Skeletal muscle satellite cell (primary cell): Measurements from ENCODE around the gene PSMB8.
A peak's percentile ranks its signal among the peaks of the same experiment; 100 is the strongest.

Source experiments
- H3K27me3 ChIP-seq: 2 replicates; pipeline ENCODE4 v1.7.0; 2013; ENCODE audit warnings: low read length; ENCODE audit not compliant: control insufficient read depth, insufficient read depth
- H3K36me3 ChIP-seq: 2 replicates; pipeline ENCODE4 v1.7.0; 2013; ENCODE audit warnings: mild to moderate bottlenecking, control low read depth, low read length; ENCODE audit not compliant: insufficient read depth
- H3K4me1 ChIP-seq: 2 replicates; pipeline ENCODE4 v1.7.0; 2013; ENCODE audit warnings: low read length; ENCODE audit not compliant: control insufficient read depth, insufficient read depth
- H3K4me2 ChIP-seq: 2 replicates; pipeline ENCODE4 v1.7.0; 2013; ENCODE audit warnings: mild to moderate bottlenecking, low read length
- H3K4me3 ChIP-seq: 2 replicates; pipeline ENCODE4 v1.7.0; 2013; ENCODE audit warnings: low read length
- H3K9ac ChIP-seq: 2 replicates; pipeline ENCODE4 v1.7.0; 2013; ENCODE audit warnings: mild to moderate bottlenecking, low read depth, low read length, moderate library complexity
- H3K9me3 ChIP-seq: replicated peaks from 2 replicates; pipeline ENCODE4 v1.7.0; 2013; ENCODE audit warnings: mild to moderate bottlenecking, control low read depth, low read length

Gene PSMB8

GRCh38 chr6:32854376-32855178, 10.7 kb upstream of the PSMB8 start:
- Histone ChIP-seq H3K4me3 (peak overlapping the region; percentile 94), H3K9ac (peak overlapping the region; percentile 78), H3K36me3 (peaks cover 9% of the 10 kb centered on the region), H3K4me2 (peak overlapping the region; percentile 94), H3K4me1 (peaks cover 15% of the 10 kb centered on the region), H3K27me3 (peaks cover 16% of the 10 kb centered on the region), H3K9me3 (no peaks in the 10 kb centered on the region)

GRCh38 chr6:32853541-32854375, 9.9 kb upstream of the PSMB8 start, which contains the start of the genes PSMB9 and TAP1:
PSMB9 (plus strand) TSS chr6:32854192; CDS start chr6:32854230, 38 bp downstream.
TAP1 (minus strand) TSS chr6:32853704; CDS start chr6:32853636, 68 bp downstream.
- Histone ChIP-seq H3K9me3 (no peaks in the 10 kb centered on the region), H3K4me3 (peak within 1 kb of the TSS; percentile 94), H3K4me2 (peak within 1 kb of the TSS; percentile 94), H3K36me3 (peaks cover 12% of the 10 kb centered on the region), H3K27me3 (peaks cover 16% of the 10 kb centered on the region), H3K4me1 (peaks cover 15% of the 10 kb centered on the region), H3K9ac (peak within 1 kb of the TSS; percentile 78)

DNA sequence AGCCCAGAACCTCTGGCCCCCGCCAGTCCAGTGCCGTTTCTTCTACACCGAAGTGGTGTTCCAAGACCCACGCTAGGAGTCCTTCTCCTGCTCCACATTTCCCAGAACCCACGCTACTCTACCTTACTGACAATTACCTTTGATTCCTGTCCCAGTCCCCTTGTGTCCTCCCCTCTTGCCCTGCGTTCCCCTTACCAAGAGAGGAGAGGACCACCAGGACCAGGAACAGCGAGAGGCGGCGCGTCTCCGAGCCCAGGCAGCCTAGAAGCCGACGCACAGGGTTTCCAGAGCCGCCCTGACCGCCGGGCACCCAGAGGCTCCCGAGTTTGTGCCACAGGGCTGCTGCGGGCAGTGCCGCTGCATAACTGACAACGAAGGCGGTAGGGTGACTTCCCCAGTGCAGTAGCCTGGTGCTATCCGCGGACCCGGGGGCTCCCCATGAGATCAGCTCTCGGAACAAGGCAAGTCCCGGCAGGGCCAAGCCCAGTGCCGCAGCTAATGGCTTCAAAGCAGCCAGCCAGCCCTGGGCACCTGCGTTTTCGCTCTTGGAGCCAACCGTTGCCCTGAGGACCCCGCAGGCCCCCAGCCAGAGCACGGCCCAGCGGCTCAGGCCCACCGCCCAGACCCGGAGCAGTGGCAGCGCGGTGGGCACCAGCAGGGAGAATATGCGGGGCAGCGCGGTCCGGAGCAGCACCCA, 9.1 kb upstream of the PSMB8 start:
- no peaks in the 10 kb centered on the region for H3K9me3 ChIP-seq
- H3K36me3 ChIP-seq = peaks cover 19% of the 10 kb centered on the region
- peak overlapping the region; percentile 94 for H3K4me3 ChIP-seq
- peaks cover 15% of the 10 kb centered on the region for H3K4me1 ChIP-seq
- peak overlapping the region; percentile 94 for H3K4me2 ChIP-seq
- peak overlapping the region; percentile 78 for H3K9ac ChIP-seq
- H3K27me3 ChIP-seq = peaks cover 14% of the 10 kb centered on the region

- Histone ChIP-seq H3K9me3 (no peaks in the 10 kb centered on the region), H3K36me3 (peaks cover 19% of the 10 kb centered on the region), H3K9ac (peak overlapping the region; percentile 78), H3K27me3 (peaks cover 11% of the 10 kb centered on the region), H3K4me1 (peaks cover 15% of the 10 kb centered on the region), H3K4me2 (peak overlapping the region; percentile 94), H3K4me3 (peak overlapping the region; percentile 94)
Measured at GRCh38 chr6:32852018-32852843, 8.4 kb upstream of the PSMB8 start.

GRCh38 chr6:32851025-32851424, 7.2 kb upstream of the PSMB8 start:
- no peak overlapping the region for H3K4me2 ChIP-seq
- H3K27me3 ChIP-seq = peaks cover 9% of the 10 kb centered on the region
- peaks cover 15% of the 10 kb centered on the region for H3K4me1 ChIP-seq
- no peak overlapping the region for H3K4me3 ChIP-seq
- H3K9ac ChIP-seq = no peak overlapping the region
- H3K9me3 ChIP-seq = no peaks in the 10 kb centered on the region
- H3K36me3 ChIP-seq = peaks cover 22% of the 10 kb centered on the region

DNA sequence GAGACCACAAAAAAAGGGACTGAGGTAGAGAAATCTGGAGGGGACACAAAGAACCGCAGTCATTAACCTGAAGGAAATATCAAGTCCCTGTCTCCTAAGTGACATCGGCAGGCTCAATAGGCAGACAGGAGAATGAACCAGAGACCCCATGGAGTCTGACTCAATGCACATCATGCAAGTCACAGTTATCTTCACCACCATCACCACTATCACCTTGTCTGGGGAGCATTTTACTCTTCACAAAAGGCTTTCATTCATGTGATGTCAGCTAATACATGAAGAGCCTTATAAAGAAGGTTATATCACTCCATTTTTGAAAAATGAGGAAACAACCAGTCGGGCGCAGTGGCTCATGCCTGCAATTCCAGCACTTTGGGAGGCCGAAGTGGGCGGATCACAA, 5.3 kb upstream of the PSMB8 start:
- Histone ChIP-seq H3K4me2 (no peak overlapping the region), H3K9ac (no peak overlapping the region), H3K4me3 (no peak overlapping the region), H3K4me1 (peaks cover 12% of the 10 kb centered on the region), H3K9me3 (no peaks in the 10 kb centered on the region), H3K36me3 (peaks cover 22% of the 10 kb centered on the region), H3K27me3 (no peaks in the 10 kb centered on the region)

- no peak overlapping the region for H3K4me3 ChIP-seq
- H3K36me3 ChIP-seq = peaks cover 22% of the 10 kb centered on the region
- H3K9me3 ChIP-seq = no peaks in the 10 kb centered on the region
- H3K27me3 ChIP-seq = no peaks in the 10 kb centered on the region
- peaks cover 12% of the 10 kb centered on the region for H3K4me1 ChIP-seq
- H3K9ac ChIP-seq = no peak overlapping the region
- H3K4me2 ChIP-seq = no peak overlapping the region
Measured at GRCh38 chr6:32847795-32848194, 3.9 kb upstream of the PSMB8 start.

DNA sequence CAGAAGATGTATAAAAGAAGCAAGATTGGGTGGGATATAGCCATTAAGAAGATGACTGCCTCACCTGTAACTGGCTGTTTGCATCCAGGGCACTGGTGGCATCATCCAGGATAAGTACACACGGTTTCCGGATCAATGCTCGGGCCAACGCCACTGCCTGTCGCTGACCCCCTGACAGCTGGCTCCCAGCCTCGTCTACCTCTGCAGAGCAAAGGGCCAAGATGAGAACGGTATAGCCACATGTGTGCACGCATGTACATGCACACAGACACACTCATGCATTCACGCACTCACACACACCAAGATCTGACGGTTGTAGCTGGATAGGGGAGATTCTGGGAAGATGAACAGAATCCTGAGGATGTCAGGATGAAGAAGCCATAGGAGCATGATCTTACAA, 3.2 kb upstream of the PSMB8 start:
- no peak overlapping the region for H3K9ac ChIP-seq
- no peaks in the 10 kb centered on the region for H3K27me3 ChIP-seq
- H3K9me3 ChIP-seq = no peaks in the 10 kb centered on the region
- no peak overlapping the region for H3K4me3 ChIP-seq
- no peak overlapping the region for H3K4me2 ChIP-seq
- H3K4me1 ChIP-seq = peaks cover 4% of the 10 kb centered on the region
- H3K36me3 ChIP-seq = peaks cover 22% of the 10 kb centered on the region

DNA sequence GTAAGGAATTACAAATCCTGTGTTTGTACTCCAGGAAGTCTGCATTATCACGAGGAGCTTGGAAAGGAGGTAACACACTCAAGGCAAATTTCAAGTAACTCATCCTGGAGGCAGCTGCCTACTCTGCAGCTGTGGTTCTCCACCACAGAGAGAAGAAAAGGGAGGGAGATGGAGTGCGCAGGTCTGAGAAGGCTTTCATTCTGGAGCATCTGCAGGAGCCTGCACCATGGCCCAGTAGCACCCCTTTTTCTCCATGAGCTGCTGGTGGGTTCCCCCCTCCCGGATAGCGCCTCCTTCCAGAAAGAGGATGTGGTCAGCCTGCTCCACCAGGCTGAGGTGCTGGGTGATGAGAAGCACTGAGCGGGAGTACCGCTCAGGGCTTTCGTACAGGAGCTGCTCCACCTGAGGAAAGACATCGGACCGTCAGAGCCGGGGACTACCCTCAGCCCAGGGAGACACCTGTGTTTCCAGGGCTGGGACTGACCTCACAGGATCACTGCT, 1.6 kb upstream of the PSMB8 start:
- Histone ChIP-seq H3K4me1 (peaks cover 2% of the 10 kb centered on the region), H3K36me3 (peaks cover 17% of the 10 kb centered on the region), H3K4me3 (no peak overlapping the region), H3K9me3 (no peaks in the 10 kb centered on the region), H3K27me3 (no peaks in the 10 kb centered on the region), H3K9ac (no peak overlapping the region), H3K4me2 (no peak overlapping the region)

DNA sequence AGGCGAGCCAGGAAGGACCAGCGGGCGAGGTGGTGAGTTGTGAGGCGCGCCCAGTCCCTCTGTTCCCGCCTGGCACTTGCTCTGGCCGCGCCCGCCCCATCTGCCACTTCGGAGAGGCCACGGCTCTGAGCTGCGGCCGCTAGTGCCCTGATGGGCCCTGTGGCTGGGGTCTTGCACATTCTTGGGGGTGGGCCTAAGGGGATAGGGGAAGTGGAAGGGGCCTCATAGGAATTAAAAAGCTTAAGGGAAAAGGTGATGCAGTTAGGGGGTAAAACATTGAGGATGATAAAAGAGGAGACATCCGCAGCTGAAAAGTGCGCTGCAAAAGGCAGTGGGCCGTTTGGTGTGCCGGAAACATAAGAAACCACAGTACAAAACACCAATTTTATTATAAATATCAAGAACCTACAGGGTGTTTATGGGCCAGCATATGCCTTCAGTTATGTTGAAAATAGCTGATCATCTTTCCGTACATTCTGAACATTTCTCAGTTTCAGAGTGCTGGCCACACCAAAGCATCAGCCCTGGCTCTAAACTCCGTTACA, 1.1 kb upstream of the PSMB8 start:
- Histone ChIP-seq H3K9ac (peak overlapping the region; percentile 87), H3K4me2 (peak overlapping the region; percentile 94), H3K36me3 (peaks cover 13% of the 10 kb centered on the region), H3K4me1 (peaks cover 2% of the 10 kb centered on the region), H3K9me3 (no peaks in the 10 kb centered on the region), H3K27me3 (no peaks in the 10 kb centered on the region), H3K4me3 (peak overlapping the region; percentile 93)
